Panc1 (cell line): ENCODE results near the gene SLC6A17. TPM values are rescaled to one million over a fixed set of nuclear protein-coding genes. Genes with fewer than 3 reads are reported as not detected.

Experiments used
- ATAC-seq: fragments of 200-7000 bp; cut with Tn5 transposase; 2 replicates; pipeline ENCODE4 v1.9.1; 2020; ENCODE audit warnings: mild to moderate bottlenecking, moderate library complexity
- BruUV-seq: library from RNA; stranded (reverse); fragments of 400-500 nt; replicated peaks from 2 replicates; lab custom pipeline; 2021; lab: Mats Ljungman, UMichigan
- CTCF ChIA-PET: fragments of 300-600 bp; sonication (Branson Sonifier 250); formaldehyde crosslinking; loops from one replicate; lab custom pipeline; 2022; ENCODE audit warnings: antibody characterized with exemption; lab: Charles Lee
- POLR2A ChIA-PET: fragments of 300-600 bp; sonication (Branson Sonifier 250); formaldehyde crosslinking; loops from one replicate; lab custom pipeline; 2022; ENCODE audit warnings: antibody characterized with exemption; lab: Charles Lee
- DNase-seq: peaks from one replicate; pipeline ENCODE4 v3.0.0-alpha.2; 2010; ENCODE audit warnings: low read depth, low spot score
- H3K27ac ChIP-seq: 2 replicates; pipeline ENCODE4 v1.5.1; 2011; ENCODE audit warnings: mild to moderate bottlenecking, low read length, inconsistent platforms
- H3K27me3 ChIP-seq: fragments of 200-500 bp; sonication (Bioruptor generic); 2 replicates; pipeline ENCODE4 v1.6.0; 2014; ENCODE audit warnings: low read length, inconsistent platforms; ENCODE audit not compliant: control insufficient read depth, insufficient read depth
- H3K36me3 ChIP-seq: fragments of 200-500 bp; sonication (Bioruptor generic); 2 replicates; pipeline ENCODE4 v1.5.1; 2014; ENCODE audit warnings: inconsistent platforms, mild to moderate bottlenecking, low read length, moderate library complexity; ENCODE audit not compliant: control insufficient read depth, insufficient read depth
- H3K4me1 ChIP-seq: 2 replicates; pipeline ENCODE4 v1.5.1; 2011; ENCODE audit warnings: inconsistent platforms, mild to moderate bottlenecking, low read length, moderate library complexity; ENCODE audit not compliant: control insufficient read depth, insufficient read depth
- H3K4me3 ChIP-seq, 2 experiments: 2 replicates each; pipeline ENCODE4 v1.5.1; 2011 to 2012; ENCODE audit warnings: low read depth in 2 of 2, low read length in 2 of 2, mild to moderate bottlenecking in 2 of 2, inconsistent platforms in 1 of 2, moderate library complexity in 1 of 2
- H3K9me3 ChIP-seq: fragments of 200-500 bp; sonication (Bioruptor generic); 2 replicates; pipeline ENCODE4 v1.5.1; 2014; ENCODE audit warnings: low read depth, mild to moderate bottlenecking, inconsistent platforms, low read length, moderate library complexity; ENCODE audit not compliant: control insufficient read depth, insufficient read depth
- POLR2AphosphoS5 ChIP-seq: IDR thresholded peaks from 2 replicates; pipeline ENCODE4 v1.6.1; 2012; ENCODE audit warnings: mild to moderate bottlenecking, low read depth, low read length, moderate library complexity
- SIN3A ChIP-seq: IDR thresholded peaks from 2 replicates; pipeline ENCODE4 v1.6.1; 2012; ENCODE audit warnings: low read depth, mild to moderate bottlenecking, low read length, moderate library complexity, borderline replicate concordance; ENCODE audit not compliant: insufficient read depth
- TCF7L2 ChIP-seq: IDR thresholded peaks from 2 replicates; pipeline ENCODE4 v1.6.1; 2011; ENCODE audit warnings: mild to moderate bottlenecking, low read depth, low read length, inconsistent platforms
- in situ Hi-C: cut with HindIII; loops from 2 replicates; pipeline ENCODE4 v1.10.0; 2016; ENCODE audit warnings: low sequenced_read_pairs, low pct_unique_long_range_greater_than_20kb
- intact Hi-C: fragments of 100-400 bp; cut with micrococcal nuclease; formaldehyde crosslinking; loops from one replicate; pipeline ENCODE4 v1.10.0; 2022; ENCODE audit not compliant: unreplicated experiment
- total RNA-seq: library from RNA; stranded (reverse); gene quantifications from one replicate; pipeline ENCODE4 v1.2.1, GENCODE V29; 2021; ENCODE audit not compliant: unreplicated experiment
- TF ChIP-seq, protein P1 (sequence below): fragments of 450-650 bp; IDR thresholded peaks from 2 replicates; pipeline ENCODE4 v1.5.1; 2017; ENCODE audit warnings: mild to moderate bottlenecking
- TF ChIP-seq, protein P2 (sequence below), 2 experiments: IDR thresholded peaks; 2 replicates each; pipeline ENCODE4 v1.6.1; 2011 to 2012; ENCODE audit warnings: low read depth in 2 of 2, control low read depth in 1 of 2, low read length in 1 of 2, mild to moderate bottlenecking in 1 of 2, moderate library complexity in 1 of 2; ENCODE audit not compliant: insufficient read depth in 1 of 2

The SLC6A17 gene
- total RNA-seq, 1 experiment from 2014 or later: 5.7 TPM

DNA sequence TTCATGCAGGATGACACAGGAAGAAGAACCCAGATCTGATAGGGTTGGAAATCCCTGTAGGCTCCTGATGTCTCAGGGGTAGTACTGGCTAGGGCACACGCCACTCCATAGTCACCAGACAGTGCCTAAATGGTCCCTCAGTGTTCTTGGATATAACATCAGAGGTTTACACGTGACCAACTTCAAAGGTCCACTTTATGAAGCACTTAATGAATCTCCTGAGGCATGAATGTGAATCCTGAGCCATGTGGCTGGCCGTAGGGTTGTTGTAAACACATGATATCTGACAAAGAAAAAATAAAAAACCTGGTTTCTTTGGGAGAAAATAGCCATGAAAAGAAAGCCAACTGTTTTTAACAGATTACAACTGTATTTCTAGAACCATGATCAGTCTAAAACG, 27.5 kb downstream of the SLC6A17 start:
- in situ Hi-C loops (no loop called here), intact Hi-C loops (no loop called here)
- TF ChIP-seq, protein P1, sequence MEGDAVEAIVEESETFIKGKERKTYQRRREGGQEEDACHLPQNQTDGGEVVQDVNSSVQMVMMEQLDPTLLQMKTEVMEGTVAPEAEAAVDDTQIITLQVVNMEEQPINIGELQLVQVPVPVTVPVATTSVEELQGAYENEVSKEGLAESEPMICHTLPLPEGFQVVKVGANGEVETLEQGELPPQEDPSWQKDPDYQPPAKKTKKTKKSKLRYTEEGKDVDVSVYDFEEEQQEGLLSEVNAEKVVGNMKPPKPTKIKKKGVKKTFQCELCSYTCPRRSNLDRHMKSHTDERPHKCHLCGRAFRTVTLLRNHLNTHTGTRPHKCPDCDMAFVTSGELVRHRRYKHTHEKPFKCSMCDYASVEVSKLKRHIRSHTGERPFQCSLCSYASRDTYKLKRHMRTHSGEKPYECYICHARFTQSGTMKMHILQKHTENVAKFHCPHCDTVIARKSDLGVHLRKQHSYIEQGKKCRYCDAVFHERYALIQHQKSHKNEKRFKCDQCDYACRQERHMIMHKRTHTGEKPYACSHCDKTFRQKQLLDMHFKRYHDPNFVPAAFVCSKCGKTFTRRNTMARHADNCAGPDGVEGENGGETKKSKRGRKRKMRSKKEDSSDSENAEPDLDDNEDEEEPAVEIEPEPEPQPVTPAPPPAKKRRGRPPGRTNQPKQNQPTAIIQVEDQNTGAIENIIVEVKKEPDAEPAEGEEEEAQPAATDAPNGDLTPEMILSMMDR: no peak
- no peak for TF ChIP-seq TCF7L2
- DNase-seq (no peak), ATAC-seq (no peak)
- Histone ChIP-seq H3K9me3 (no peaks in the 10 kb centered on the region), H3K36me3 (no peaks in the 10 kb centered on the region), H3K4me1 (no peaks in the 10 kb centered on the region), H3K27me3 (no peaks in the 10 kb centered on the region), H3K27ac (no peak overlapping the region), H3K4me3 (no peak overlapping the region)
- ChIA-PET CTCF (no interaction called here), POLR2A (no interaction called here)
- no TSS peak for BruUV-seq

DNA sequence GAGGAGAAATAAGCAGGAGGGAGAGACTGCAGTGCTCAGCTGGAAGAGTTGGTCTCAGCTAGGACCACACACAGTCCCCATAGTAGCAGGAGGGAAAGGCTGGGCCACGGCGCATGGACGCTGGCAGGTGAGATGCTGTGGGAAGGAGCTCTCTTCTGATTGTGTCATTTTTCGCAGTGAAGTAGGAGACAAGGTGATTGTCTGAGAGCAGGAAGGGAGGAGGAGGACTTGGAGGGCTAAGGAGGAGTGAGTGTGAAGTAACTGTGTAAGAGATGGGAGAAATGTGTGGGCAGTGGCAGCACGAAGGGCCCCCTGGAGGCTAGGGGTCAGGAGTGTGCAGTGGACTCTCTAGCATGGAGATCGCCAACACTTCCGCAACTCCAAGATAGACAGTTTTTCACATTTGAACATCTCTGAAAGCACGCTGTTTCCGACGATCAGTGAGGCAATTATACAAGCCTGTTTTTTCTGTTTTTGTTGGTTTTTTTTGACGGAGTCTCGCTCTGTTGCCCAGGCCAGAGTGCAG, 33.4 kb downstream of the SLC6A17 start:
- ChIA-PET POLR2A (no interaction called here), CTCF (no interaction called here)
- no peak for TF ChIP-seq SIN3A
- TF ChIP-seq, protein P1: no peak
- TF ChIP-seq TCF7L2: no peak
- TF ChIP-seq POLR2AphosphoS5: no peak
- TF ChIP-seq, protein P2, sequence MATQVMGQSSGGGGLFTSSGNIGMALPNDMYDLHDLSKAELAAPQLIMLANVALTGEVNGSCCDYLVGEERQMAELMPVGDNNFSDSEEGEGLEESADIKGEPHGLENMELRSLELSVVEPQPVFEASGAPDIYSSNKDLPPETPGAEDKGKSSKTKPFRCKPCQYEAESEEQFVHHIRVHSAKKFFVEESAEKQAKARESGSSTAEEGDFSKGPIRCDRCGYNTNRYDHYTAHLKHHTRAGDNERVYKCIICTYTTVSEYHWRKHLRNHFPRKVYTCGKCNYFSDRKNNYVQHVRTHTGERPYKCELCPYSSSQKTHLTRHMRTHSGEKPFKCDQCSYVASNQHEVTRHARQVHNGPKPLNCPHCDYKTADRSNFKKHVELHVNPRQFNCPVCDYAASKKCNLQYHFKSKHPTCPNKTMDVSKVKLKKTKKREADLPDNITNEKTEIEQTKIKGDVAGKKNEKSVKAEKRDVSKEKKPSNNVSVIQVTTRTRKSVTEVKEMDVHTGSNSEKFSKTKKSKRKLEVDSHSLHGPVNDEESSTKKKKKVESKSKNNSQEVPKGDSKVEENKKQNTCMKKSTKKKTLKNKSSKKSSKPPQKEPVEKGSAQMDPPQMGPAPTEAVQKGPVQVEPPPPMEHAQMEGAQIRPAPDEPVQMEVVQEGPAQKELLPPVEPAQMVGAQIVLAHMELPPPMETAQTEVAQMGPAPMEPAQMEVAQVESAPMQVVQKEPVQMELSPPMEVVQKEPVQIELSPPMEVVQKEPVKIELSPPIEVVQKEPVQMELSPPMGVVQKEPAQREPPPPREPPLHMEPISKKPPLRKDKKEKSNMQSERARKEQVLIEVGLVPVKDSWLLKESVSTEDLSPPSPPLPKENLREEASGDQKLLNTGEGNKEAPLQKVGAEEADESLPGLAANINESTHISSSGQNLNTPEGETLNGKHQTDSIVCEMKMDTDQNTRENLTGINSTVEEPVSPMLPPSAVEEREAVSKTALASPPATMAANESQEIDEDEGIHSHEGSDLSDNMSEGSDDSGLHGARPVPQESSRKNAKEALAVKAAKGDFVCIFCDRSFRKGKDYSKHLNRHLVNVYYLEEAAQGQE (IDR thresholded peaks at IDR 0.05; ENCODE audit: insufficient read depth in 1 of 2, low read depth in 2 of 2, low read length in 1 of 2): no peak
- DNase-seq (no peak), ATAC-seq (no peak)
- H3K27ac ChIP-seq: no peak overlapping the region
- no peaks in the 10 kb centered on the region for H3K9me3 ChIP-seq
- intact Hi-C loops (no loop called here), in situ Hi-C loops (no loop called here)
- no TSS peak for BruUV-seq
- H3K27me3 ChIP-seq: no peaks in the 10 kb centered on the region
- peaks cover 5% of the 10 kb centered on the region for H3K4me1 ChIP-seq
- H3K36me3 ChIP-seq: no peaks in the 10 kb centered on the region
- no peak overlapping the region for H3K4me3 ChIP-seq
